Hepatocyte (in vitro differentiated cells): ENCODE results near the gene HELB.

Experiments
- EZH2 ChIP-seq: fragments of 200-600 bp; sonication (generic); IDR thresholded peaks from 2 replicates; pipeline ENCODE4 v1.6.1; 2016; ENCODE audit warnings: antibody characterized with exemption, mild to moderate bottlenecking, borderline replicate concordance
- TF ChIP-seq, protein P1 (sequence below): fragments of 200-600 bp; sonication (generic); IDR thresholded peaks from 2 replicates; pipeline ENCODE4 v1.5.1; 2016; ENCODE audit warnings: antibody characterized with exemption, mild to moderate bottlenecking; ENCODE audit not compliant: poor library complexity

DNA sequence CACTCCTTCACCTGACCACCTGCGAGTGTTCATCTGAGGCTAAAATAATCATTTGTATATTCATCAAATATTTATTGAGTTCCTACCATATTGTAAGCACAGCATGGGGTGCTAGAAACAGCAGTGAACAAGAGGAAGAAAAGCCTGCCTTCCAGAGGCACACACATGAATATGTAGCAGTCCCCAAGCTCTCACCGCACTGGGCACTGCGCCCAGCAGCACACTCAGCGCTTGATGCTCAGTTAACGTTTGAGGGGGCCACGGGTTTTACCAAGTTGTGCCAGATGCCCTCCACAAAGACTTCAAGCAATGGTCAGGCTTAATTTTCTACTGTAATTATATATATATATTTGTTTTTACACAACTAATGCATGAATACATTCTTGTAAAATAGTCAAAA is 52.0 kb downstream of the HELB start:
- no peak for TF ChIP-seq EZH2
- TF ChIP-seq, protein P1, sequence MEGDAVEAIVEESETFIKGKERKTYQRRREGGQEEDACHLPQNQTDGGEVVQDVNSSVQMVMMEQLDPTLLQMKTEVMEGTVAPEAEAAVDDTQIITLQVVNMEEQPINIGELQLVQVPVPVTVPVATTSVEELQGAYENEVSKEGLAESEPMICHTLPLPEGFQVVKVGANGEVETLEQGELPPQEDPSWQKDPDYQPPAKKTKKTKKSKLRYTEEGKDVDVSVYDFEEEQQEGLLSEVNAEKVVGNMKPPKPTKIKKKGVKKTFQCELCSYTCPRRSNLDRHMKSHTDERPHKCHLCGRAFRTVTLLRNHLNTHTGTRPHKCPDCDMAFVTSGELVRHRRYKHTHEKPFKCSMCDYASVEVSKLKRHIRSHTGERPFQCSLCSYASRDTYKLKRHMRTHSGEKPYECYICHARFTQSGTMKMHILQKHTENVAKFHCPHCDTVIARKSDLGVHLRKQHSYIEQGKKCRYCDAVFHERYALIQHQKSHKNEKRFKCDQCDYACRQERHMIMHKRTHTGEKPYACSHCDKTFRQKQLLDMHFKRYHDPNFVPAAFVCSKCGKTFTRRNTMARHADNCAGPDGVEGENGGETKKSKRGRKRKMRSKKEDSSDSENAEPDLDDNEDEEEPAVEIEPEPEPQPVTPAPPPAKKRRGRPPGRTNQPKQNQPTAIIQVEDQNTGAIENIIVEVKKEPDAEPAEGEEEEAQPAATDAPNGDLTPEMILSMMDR, result no peak
